IMR-90 (cell line): ENCODE data around the gene SPPL2C. TPM values are rescaled to one million over a fixed set of nuclear protein-coding genes. Genes with fewer than 3 reads are reported as not detected.

ENCODE experiments used
- ATAC-seq: fragments of 200-7000 bp; cut with Tn5 transposase; 2 replicates; pipeline ENCODE4 v1.9.1; 2020; ENCODE audit warnings: low read depth, mild to moderate bottlenecking, moderate library complexity
- BruUV-seq: library from RNA; stranded (reverse); fragments of 400-500 nt; replicated peaks from 2 replicates; lab custom pipeline; 2021; lab: Mats Ljungman, UMichigan
- CTCF ChIA-PET: fragments of 300-600 bp; formaldehyde crosslinking; extraction: SDS; loops from one replicate; lab custom pipeline; 2021; ENCODE audit warnings: antibody characterized with exemption; lab: Yijun Ruan, JAX
- POLR2A ChIA-PET: fragments of 300-600 bp; sonication (Branson Sonifier 250); formaldehyde crosslinking; loops from one replicate; lab custom pipeline; 2022; ENCODE audit warnings: antibody characterized with exemption; ENCODE audit not compliant: unreplicated experiment; lab: Charles Lee
- DNase-seq: peaks from one replicate; pipeline ENCODE4 v3.0.0; 2013
- H2AFZ ChIP-seq: replicated peaks from 2 replicates; pipeline ENCODE3; 2013; ENCODE audit warnings: low read length, mild to moderate bottlenecking; ENCODE audit not compliant: poor library complexity
- H2AK5ac ChIP-seq: 2 replicates; pipeline ENCODE4 v1.6.1; 2013; ENCODE audit warnings: low read depth, low read length, inconsistent platforms
- H2AK9ac ChIP-seq: replicated peaks from 2 replicates; pipeline ENCODE3; 2013; ENCODE audit warnings: mild to moderate bottlenecking, low read depth, low read length, moderate library complexity; ENCODE audit not compliant: poor library complexity
- H2BK120ac ChIP-seq: 2 replicates; pipeline ENCODE4 v1.6.1; 2013; ENCODE audit warnings: low read depth, low read length, inconsistent platforms
- H2BK15ac ChIP-seq: 3 replicates; pipeline ENCODE4 v1.6.1; 2013; ENCODE audit warnings: low read depth, low read length, inconsistent platforms
- H2BK20ac ChIP-seq: 2 replicates; pipeline ENCODE4 v1.6.1; 2013; ENCODE audit warnings: low read depth, mild to moderate bottlenecking, inconsistent platforms, low read length, moderate library complexity
- H2BK5ac ChIP-seq: 2 replicates; pipeline ENCODE4 v1.6.1; 2013; ENCODE audit warnings: mild to moderate bottlenecking, low read depth, low read length, inconsistent platforms; ENCODE audit not compliant: poor library complexity, severe bottlenecking
- H3K14ac ChIP-seq: replicated peaks from 2 replicates; pipeline ENCODE4 v1.6.1; 2013; ENCODE audit warnings: low read depth, low read length, inconsistent platforms
- H3K18ac ChIP-seq: 2 replicates; pipeline ENCODE4 v1.6.1; 2013; ENCODE audit warnings: low read depth, low read length, control low read depth
- H3K23ac ChIP-seq: 2 replicates; pipeline ENCODE4 v1.6.1; 2013; ENCODE audit warnings: low read depth, low read length, inconsistent platforms
- H3K27ac ChIP-seq: 2 replicates; pipeline ENCODE4 v1.5.1; 2013; ENCODE audit warnings: mild to moderate bottlenecking, control low read depth, low read length; ENCODE audit not compliant: insufficient read depth
- H3K27me3 ChIP-seq: 2 replicates; pipeline ENCODE4 v1.6.1; 2013; ENCODE audit warnings: low read length; ENCODE audit not compliant: control insufficient read depth, insufficient read depth
- H3K36me3 ChIP-seq: 2 replicates; pipeline ENCODE4 v1.6.1; 2013; ENCODE audit warnings: low read length, mixed read lengths; ENCODE audit not compliant: control insufficient read depth, insufficient read depth
- H3K4ac ChIP-seq: 2 replicates; pipeline ENCODE4 v1.6.1; 2013; ENCODE audit warnings: low read depth, low read length, inconsistent platforms
- H3K4me1 ChIP-seq: 2 replicates; pipeline ENCODE4 v1.6.1; 2013; ENCODE audit warnings: low read length, mixed read lengths; ENCODE audit not compliant: control insufficient read depth, insufficient read depth
- H3K4me2 ChIP-seq: 2 replicates; pipeline ENCODE4 v1.6.1; 2013; ENCODE audit warnings: low read depth, mild to moderate bottlenecking, control low read depth, low read length, moderate library complexity
- H3K4me3 ChIP-seq: 2 replicates; pipeline ENCODE4 v1.5.1; 2013; ENCODE audit warnings: low read depth, mild to moderate bottlenecking, control low read depth, low read length, moderate library complexity; ENCODE audit not compliant: insufficient read depth
- H3K56ac ChIP-seq: 2 replicates; pipeline ENCODE4 v1.6.1; 2013; ENCODE audit warnings: low read length, inconsistent platforms; ENCODE audit not compliant: insufficient read depth; ENCODE audit errors: extremely low read depth
- H3K79me1 ChIP-seq, 2 experiments: 2 replicates each; pipeline ENCODE4 v1.6.1; 2013; ENCODE audit warnings: low read length in 2 of 2, inconsistent platforms in 1 of 2, low read depth in 1 of 2
- H3K9ac ChIP-seq: 2 replicates; pipeline ENCODE4 v1.6.1; 2013; ENCODE audit warnings: low read depth, low read length, control low read depth
- H3K9me1 ChIP-seq: 2 replicates; pipeline ENCODE4 v1.6.1; 2013; ENCODE audit warnings: low read length, inconsistent platforms; ENCODE audit not compliant: insufficient read depth
- H3K9me3 ChIP-seq: 2 replicates; pipeline ENCODE4 v1.6.1; 2013; ENCODE audit warnings: low read length; ENCODE audit not compliant: control insufficient read depth, insufficient read depth
- H4K20me1 ChIP-seq: 2 replicates; pipeline ENCODE4 v1.6.1; 2013; ENCODE audit warnings: low read length, inconsistent platforms; ENCODE audit not compliant: insufficient read depth
- H4K5ac ChIP-seq: 2 replicates; pipeline ENCODE4 v1.6.1; 2013; ENCODE audit warnings: mild to moderate bottlenecking, low read depth, low read length, control low read depth
- H4K8ac ChIP-seq, 2 experiments: 2 replicates each; pipeline ENCODE4 v1.6.1; 2013; ENCODE audit warnings: low read depth in 2 of 2, low read length in 2 of 2, control low read depth in 1 of 2, inconsistent platforms in 1 of 2
- H4K91ac ChIP-seq: 2 replicates; pipeline ENCODE4 v1.6.1; 2013; ENCODE audit warnings: low read depth, low read length, inconsistent platforms; ENCODE audit not compliant: insufficient read depth
- BHLHE40 ChIP-seq: fragments of 150-350 bp; IDR thresholded peaks from 2 replicates; pipeline ENCODE4 v1.6.1; 2016; ENCODE audit warnings: mild to moderate bottlenecking, low read depth, low read length
- CEBPB ChIP-seq: IDR thresholded peaks from 2 replicates; pipeline ENCODE4 v1.6.1; 2012; ENCODE audit warnings: low read depth, low read length, improper control_type of control experiment
- CHD1 ChIP-seq: IDR thresholded peaks from 2 replicates; pipeline ENCODE4 v1.6.1; 2012; ENCODE audit warnings: low read depth, low read length, improper control_type of control experiment
- FOS ChIP-seq: fragments of 150-350 bp; IDR thresholded peaks from 2 replicates; pipeline ENCODE4 v1.6.1; 2016; ENCODE audit warnings: low read depth, low read length
- MAFK ChIP-seq: IDR thresholded peaks from 2 replicates; pipeline ENCODE4 v1.6.1; 2012; ENCODE audit warnings: low read depth, low read length, improper control_type of control experiment
- MAZ ChIP-seq: IDR thresholded peaks from 2 replicates; pipeline ENCODE4 v1.6.1; 2012; ENCODE audit warnings: low read depth, mild to moderate bottlenecking, low read length, improper control_type of control experiment, moderate library complexity, borderline replicate concordance
- MXI1 ChIP-seq: IDR thresholded peaks from 2 replicates; pipeline ENCODE4 v1.6.1; 2012; ENCODE audit warnings: low read depth, mild to moderate bottlenecking, low read length, moderate library complexity, borderline replicate concordance
- NFE2L2 ChIP-seq: fragments of 150-350 bp; IDR thresholded peaks from 2 replicates; pipeline ENCODE4 v1.6.1; 2016; ENCODE audit warnings: low read depth, mild to moderate bottlenecking, low read length
- POLR2A ChIP-seq: IDR thresholded peaks from 2 replicates; pipeline ENCODE4 v1.6.1; 2012; ENCODE audit warnings: mild to moderate bottlenecking, low read depth, low read length
- RAD21 ChIP-seq: IDR thresholded peaks from 2 replicates; pipeline ENCODE4 v1.6.1; 2012; ENCODE audit warnings: low read length, improper control_type of control experiment
- RCOR1 ChIP-seq: IDR thresholded peaks from 2 replicates; pipeline ENCODE4 v1.6.1; 2012; ENCODE audit warnings: mild to moderate bottlenecking, low read length, improper control_type of control experiment; ENCODE audit not compliant: insufficient replicate concordance
- RFX5 ChIP-seq: IDR thresholded peaks from 2 replicates; pipeline ENCODE4 v1.8.0; 2012; ENCODE audit warnings: low read depth, mild to moderate bottlenecking, low read length, moderate library complexity
- SMC3 ChIP-seq: fragments of 150-350 bp; IDR thresholded peaks from 2 replicates; pipeline ENCODE4 v1.6.1; 2016; ENCODE audit warnings: low read depth, mild to moderate bottlenecking, antibody characterized with exemption, low read length, moderate library complexity
- WGBS, 2 experiments: methylation state at CpG; one replicate each; pipeline versions ENCODE4 v1.1.5 to v1.1.7; 2013; ENCODE audit warnings: missing lambda C conversion rate in 2 of 2; ENCODE audit not compliant: insufficient read length in 1 of 2; ENCODE audit errors: extremely low coverage in 2 of 2; 5-methylcytosine and 5-hydroxymethylcytosine counted together
- dilution Hi-C: fragments of 300-500 bp; cut with HindIII; formaldehyde crosslinking; loops from one replicate; pipeline ENCODE4 v1.14.3; 2018; ENCODE audit warnings: low sequenced_read_pairs; ENCODE audit not compliant: unreplicated experiment
- in situ Hi-C: fragments of 300-500 bp; cut with MboI; formaldehyde crosslinking; loops from 3 replicates; pipeline ENCODE4 v1.14.3; 2019; ENCODE audit warnings: low sequenced_read_pairs, inconsistent platforms, mixed read lengths
- intact Hi-C: fragments of 100-400 bp; cut with micrococcal nuclease; formaldehyde crosslinking; loops from 2 replicates; pipeline ENCODE4 v1.10.0; 2022
- polyA plus RNA-seq, 3 experiments: library from polyadenylated mRNA; depleted of rRNA; stranded (reverse); fragments of >200 nt; gene quantifications; 2 replicates each; pipeline ENCODE4 v1.2.3, GENCODE V29; 2012; ENCODE audit warnings: low replicate concordance in 1 of 3
- total RNA-seq: library from RNA; depleted of rRNA; stranded (reverse); fragments of >200 nt; gene quantifications from 2 replicates; pipeline ENCODE4 v1.2.3, GENCODE V29; 2012
- TF ChIP-seq, protein P1 (sequence below): conservative IDR thresholded peaks from 2 replicates; pipeline ENCODE4 v1.5.1; 2012; ENCODE audit warnings: mild to moderate bottlenecking, low read depth, low read length, improper control_type of control experiment
- TF ChIP-seq, protein P2 (sequence below): fragments of 150-350 bp; IDR thresholded peaks from 2 replicates; pipeline ENCODE4 v1.6.1; 2016; ENCODE audit warnings: low read depth, mild to moderate bottlenecking, low read length, moderate library complexity, borderline replicate concordance
- TF ChIP-seq, protein P3 (sequence below): fragments of 150-350 bp; IDR thresholded peaks from 2 replicates; pipeline ENCODE4 v1.6.1; 2017; ENCODE audit warnings: mild to moderate bottlenecking, antibody characterized with exemption, low read length, low read depth

The SPPL2C gene
- total and polyA plus RNA-seq, 2 of the 4 experiments (the other 2 are of a cell fraction): not detected

DNA sequence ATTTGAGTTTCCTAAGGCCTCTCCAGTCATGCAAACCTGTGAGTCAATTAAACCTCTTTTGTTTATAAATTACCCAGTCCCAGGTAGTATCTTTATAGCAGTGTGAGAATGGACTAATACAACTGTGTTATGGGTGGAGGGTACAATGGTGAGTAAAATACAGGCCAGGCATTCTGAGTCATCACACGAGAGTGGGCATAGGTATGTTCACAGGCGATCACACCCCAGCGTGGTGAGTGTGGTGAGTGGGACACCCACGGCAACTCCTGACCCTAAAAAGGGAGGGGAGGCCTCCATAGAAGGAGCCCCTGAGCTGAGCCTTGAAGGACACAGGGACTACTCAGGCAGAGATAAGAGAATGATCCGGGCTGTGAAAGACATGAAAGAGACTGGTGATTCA, 27.0 kb downstream of the SPPL2C start:
- WGBS, 2 experiments: 59% methylated on average over 5 of the region's 5 CpGs; no CpG with 5 or more reads in 1 of the 2 experiments
- no peak for ATAC-seq

More for the DNA sequence above, 27.0 kb downstream of the SPPL2C start:
- no peak overlapping the region for H3K18ac ChIP-seq
- no peaks in the 10 kb centered on the region for H3K79me1 ChIP-seq
- H4K20me1 ChIP-seq: no peaks in the 10 kb centered on the region
- no peaks in the 10 kb centered on the region for H3K9me3 ChIP-seq
- H2BK20ac ChIP-seq: no peak overlapping the region
- H3K4me3 ChIP-seq: no peak overlapping the region
- no peak for TF ChIP-seq MXI1
- no peak for TF ChIP-seq RFX5
- TF ChIP-seq NFE2L2: no peak
- no peak for TF ChIP-seq CHD1
- TF ChIP-seq SMC3: no peak
- no peak for TF ChIP-seq CEBPB
- no peak for TF ChIP-seq RCOR1
- TF ChIP-seq BHLHE40: no peak
- no peak for TF ChIP-seq POLR2A
- TF ChIP-seq, protein P1, sequence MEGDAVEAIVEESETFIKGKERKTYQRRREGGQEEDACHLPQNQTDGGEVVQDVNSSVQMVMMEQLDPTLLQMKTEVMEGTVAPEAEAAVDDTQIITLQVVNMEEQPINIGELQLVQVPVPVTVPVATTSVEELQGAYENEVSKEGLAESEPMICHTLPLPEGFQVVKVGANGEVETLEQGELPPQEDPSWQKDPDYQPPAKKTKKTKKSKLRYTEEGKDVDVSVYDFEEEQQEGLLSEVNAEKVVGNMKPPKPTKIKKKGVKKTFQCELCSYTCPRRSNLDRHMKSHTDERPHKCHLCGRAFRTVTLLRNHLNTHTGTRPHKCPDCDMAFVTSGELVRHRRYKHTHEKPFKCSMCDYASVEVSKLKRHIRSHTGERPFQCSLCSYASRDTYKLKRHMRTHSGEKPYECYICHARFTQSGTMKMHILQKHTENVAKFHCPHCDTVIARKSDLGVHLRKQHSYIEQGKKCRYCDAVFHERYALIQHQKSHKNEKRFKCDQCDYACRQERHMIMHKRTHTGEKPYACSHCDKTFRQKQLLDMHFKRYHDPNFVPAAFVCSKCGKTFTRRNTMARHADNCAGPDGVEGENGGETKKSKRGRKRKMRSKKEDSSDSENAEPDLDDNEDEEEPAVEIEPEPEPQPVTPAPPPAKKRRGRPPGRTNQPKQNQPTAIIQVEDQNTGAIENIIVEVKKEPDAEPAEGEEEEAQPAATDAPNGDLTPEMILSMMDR: no peak
- TF ChIP-seq, protein P2, sequence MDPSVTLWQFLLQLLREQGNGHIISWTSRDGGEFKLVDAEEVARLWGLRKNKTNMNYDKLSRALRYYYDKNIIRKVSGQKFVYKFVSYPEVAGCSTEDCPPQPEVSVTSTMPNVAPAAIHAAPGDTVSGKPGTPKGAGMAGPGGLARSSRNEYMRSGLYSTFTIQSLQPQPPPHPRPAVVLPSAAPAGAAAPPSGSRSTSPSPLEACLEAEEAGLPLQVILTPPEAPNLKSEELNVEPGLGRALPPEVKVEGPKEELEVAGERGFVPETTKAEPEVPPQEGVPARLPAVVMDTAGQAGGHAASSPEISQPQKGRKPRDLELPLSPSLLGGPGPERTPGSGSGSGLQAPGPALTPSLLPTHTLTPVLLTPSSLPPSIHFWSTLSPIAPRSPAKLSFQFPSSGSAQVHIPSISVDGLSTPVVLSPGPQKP: no peak
- TF ChIP-seq MAFK: no peak
- TF ChIP-seq, protein P3, sequence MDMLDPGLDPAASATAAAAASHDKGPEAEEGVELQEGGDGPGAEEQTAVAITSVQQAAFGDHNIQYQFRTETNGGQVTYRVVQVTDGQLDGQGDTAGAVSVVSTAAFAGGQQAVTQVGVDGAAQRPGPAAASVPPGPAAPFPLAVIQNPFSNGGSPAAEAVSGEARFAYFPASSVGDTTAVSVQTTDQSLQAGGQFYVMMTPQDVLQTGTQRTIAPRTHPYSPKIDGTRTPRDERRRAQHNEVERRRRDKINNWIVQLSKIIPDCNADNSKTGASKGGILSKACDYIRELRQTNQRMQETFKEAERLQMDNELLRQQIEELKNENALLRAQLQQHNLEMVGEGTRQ: no peak
- TF ChIP-seq MAZ: no peak
- TF ChIP-seq FOS: no peak
- TF ChIP-seq RAD21: no peak
- intact Hi-C loops (no loop called here), in situ Hi-C loops (no loop called here), dilution Hi-C loops (loop anchor here (25.0 kb wide), 1 partner anchor 234 kb away; no protein-coding TSS in a partner anchor)
- H3K4ac ChIP-seq: no peak overlapping the region
- no peak overlapping the region for H2BK15ac ChIP-seq
- no peak for DNase-seq
- H4K8ac ChIP-seq: no peak overlapping the region
- H3K9me1 ChIP-seq: no peaks in the 10 kb centered on the region
- no peak overlapping the region for H4K5ac ChIP-seq
- H3K14ac ChIP-seq: no peak overlapping the region
- ChIA-PET CTCF (no interaction called here), POLR2A (no interaction called here)
- peaks cover 11% of the 10 kb centered on the region for H3K27me3 ChIP-seq
- BruUV-seq: no TSS peak
- H3K9ac ChIP-seq: no peak overlapping the region
- H2BK5ac ChIP-seq: no peak overlapping the region
- no peaks in the 10 kb centered on the region for H3K4me1 ChIP-seq
- H3K23ac ChIP-seq: no peak overlapping the region
- no peak overlapping the region for H2BK120ac ChIP-seq
- H3K27ac ChIP-seq: no peak overlapping the region
- H4K91ac ChIP-seq: no peak overlapping the region
- no peak overlapping the region for H3K4me2 ChIP-seq
- H3K36me3 ChIP-seq: no peaks in the 10 kb centered on the region
- H3K56ac ChIP-seq: no peak overlapping the region
- no peak overlapping the region for H2AFZ ChIP-seq
- no peak overlapping the region for H2AK9ac ChIP-seq
- H2AK5ac ChIP-seq: no peak overlapping the region
